Loucy (cell line): ENCODE data around the gene GFER.

ENCODE experiments used
- EZH2phosphoT487 ChIP-seq: fragments of 200-600 bp; IDR thresholded peaks from 2 replicates; pipeline ENCODE4 v1.6.1; 2018; ENCODE audit warnings: antibody characterized with exemption, mild to moderate bottlenecking, moderate library complexity, borderline replicate concordance
- TF ChIP-seq, protein P1 (sequence below): fragments of 200-600 bp; sonication (generic); conservative IDR thresholded peaks from 2 replicates; pipeline ENCODE4 v1.5.1; 2014; ENCODE audit warnings: mild to moderate bottlenecking, antibody characterized with exemption, low read length

GRCh38 chr16:2015947-2016208, 31.9 kb downstream of the GFER start:
- TF ChIP-seq, protein P1, sequence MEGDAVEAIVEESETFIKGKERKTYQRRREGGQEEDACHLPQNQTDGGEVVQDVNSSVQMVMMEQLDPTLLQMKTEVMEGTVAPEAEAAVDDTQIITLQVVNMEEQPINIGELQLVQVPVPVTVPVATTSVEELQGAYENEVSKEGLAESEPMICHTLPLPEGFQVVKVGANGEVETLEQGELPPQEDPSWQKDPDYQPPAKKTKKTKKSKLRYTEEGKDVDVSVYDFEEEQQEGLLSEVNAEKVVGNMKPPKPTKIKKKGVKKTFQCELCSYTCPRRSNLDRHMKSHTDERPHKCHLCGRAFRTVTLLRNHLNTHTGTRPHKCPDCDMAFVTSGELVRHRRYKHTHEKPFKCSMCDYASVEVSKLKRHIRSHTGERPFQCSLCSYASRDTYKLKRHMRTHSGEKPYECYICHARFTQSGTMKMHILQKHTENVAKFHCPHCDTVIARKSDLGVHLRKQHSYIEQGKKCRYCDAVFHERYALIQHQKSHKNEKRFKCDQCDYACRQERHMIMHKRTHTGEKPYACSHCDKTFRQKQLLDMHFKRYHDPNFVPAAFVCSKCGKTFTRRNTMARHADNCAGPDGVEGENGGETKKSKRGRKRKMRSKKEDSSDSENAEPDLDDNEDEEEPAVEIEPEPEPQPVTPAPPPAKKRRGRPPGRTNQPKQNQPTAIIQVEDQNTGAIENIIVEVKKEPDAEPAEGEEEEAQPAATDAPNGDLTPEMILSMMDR: no peak
- no peak for TF ChIP-seq EZH2phosphoT487
